GM15510 (cell line): ENCODE measurements around the gene TRAPPC10.

Experiments used
- POLR2A ChIP-seq: IDR thresholded peaks from 3 replicates; pipeline ENCODE4 v1.6.1; 2011; ENCODE audit warnings: borderline replicate concordance; ENCODE audit not compliant: insufficient read length; ENCODE audit errors: extremely low read depth

TRAPPC10 gene, protein sequence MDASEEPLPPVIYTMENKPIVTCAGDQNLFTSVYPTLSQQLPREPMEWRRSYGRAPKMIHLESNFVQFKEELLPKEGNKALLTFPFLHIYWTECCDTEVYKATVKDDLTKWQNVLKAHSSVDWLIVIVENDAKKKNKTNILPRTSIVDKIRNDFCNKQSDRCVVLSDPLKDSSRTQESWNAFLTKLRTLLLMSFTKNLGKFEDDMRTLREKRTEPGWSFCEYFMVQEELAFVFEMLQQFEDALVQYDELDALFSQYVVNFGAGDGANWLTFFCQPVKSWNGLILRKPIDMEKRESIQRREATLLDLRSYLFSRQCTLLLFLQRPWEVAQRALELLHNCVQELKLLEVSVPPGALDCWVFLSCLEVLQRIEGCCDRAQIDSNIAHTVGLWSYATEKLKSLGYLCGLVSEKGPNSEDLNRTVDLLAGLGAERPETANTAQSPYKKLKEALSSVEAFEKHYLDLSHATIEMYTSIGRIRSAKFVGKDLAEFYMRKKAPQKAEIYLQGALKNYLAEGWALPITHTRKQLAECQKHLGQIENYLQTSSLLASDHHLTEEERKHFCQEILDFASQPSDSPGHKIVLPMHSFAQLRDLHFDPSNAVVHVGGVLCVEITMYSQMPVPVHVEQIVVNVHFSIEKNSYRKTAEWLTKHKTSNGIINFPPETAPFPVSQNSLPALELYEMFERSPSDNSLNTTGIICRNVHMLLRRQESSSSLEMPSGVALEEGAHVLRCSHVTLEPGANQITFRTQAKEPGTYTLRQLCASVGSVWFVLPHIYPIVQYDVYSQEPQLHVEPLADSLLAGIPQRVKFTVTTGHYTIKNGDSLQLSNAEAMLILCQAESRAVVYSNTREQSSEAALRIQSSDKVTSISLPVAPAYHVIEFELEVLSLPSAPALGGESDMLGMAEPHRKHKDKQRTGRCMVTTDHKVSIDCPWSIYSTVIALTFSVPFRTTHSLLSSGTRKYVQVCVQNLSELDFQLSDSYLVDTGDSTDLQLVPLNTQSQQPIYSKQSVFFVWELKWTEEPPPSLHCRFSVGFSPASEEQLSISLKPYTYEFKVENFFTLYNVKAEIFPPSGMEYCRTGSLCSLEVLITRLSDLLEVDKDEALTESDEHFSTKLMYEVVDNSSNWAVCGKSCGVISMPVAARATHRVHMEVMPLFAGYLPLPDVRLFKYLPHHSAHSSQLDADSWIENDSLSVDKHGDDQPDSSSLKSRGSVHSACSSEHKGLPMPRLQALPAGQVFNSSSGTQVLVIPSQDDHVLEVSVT

DNA sequence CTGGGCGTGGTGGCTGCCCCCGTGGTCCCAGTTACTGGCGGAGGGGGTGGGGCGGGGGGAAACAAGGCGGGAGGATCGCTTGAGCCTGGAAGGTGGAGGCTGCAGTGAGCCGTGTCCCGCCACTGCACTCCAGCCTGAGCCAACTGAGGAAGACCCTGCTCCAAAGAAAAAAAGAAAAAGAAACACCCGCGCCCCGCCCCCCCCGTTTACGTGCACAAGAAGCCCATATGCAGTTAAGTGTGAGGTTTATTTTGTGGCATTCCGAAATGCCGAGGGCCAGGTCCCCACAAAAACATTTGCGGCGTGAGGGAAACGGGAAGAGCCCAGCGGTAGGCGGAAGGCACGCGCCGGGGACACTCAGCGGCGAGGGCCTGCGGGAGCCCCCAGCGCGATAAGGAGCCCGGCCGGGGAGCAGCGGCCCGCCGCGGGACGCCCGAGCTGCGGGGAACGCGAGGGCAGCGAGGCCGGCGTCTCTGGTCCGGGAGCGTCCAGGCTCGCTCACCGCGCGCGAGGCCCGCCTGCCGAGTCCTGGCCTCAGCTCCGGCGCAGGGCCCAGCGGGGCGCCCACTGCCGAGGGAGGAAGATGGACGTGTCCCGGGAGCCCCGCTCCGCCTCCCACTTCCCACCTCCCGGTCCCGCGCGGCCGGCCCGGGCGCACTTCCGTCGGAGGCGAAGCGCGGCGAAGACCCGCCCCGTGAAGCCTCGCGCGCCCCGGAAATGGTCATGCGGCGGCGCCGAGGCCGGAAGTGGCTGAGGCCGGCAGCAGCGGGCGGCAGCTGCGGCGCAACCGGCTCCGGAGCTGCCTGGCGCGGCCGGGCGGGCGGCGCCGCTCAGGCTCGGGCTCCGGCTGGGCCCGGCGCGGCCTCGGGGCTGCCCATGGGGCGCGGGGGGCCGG is at the start of gene TRAPPC10:
TRAPPC10 (plus strand) TSS at position 731 of the 895 bp plus-strand sequence. CDS start 185 bp downstream, outside the sequence.
- peak; percentile 86 for TF ChIP-seq POLR2A

DNA sequence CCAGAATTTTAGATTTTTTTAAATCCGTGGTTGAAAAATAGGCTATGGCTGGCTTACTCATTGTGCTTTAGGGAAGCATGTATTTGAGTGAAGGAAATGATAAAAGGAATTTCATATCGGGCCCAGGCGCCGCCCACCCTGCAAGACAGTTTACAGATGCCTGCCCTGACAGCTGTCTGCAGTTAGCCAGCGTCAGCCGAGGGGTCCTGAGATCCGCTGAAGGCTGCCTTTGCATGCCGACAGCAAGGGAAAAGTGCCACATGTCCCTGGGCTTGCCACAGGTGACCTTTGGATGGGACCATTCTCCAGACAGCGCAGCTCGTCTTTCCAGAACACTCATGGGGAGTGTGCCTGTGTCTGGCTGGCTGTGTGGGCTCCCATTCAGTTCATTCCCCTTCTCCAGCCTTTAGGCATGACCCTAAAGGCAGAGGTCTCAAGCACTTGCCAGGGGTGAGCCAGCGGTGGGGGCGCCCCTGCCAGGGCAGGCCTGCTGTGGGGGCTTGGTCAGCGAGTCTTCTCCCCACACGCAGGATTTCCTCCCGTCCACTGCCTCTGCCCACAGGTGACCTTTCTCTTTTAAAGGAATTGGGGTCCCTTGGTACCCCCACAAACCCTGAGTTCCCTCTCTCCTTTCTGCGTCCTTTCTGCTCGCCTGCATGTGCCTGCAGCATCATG is 46.1 kb upstream of the TRAPPC10 start:
- no peak for TF ChIP-seq POLR2A

DNA sequence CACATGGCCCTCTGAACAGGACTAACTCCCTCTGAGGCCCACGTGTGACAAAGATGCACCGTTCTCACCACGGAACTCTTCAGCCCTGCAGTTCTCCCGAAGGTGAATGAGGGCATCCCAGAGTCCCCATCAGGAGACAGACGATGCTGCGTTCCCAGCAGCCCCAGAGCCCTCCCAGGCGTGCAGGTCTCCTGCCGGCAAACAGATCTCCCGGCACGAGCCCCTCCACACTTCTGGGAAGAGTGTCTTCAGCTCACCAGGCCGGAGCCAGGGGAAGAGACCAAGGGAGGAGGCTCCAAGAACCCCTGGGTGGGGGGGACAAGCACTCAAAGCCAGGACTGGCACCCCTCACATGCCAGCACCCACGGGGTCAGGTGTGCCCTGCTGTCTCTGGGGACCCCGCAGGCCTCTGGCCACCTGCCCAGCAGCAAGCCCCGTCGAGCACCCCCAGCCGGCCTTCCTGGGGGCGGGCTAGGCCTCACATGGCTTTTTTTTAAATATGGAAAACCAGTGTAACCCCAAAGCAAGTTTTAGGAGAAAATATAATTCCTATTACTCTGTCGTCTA is 45.1 kb upstream of the TRAPPC10 start:
- no peak for TF ChIP-seq POLR2A

DNA sequence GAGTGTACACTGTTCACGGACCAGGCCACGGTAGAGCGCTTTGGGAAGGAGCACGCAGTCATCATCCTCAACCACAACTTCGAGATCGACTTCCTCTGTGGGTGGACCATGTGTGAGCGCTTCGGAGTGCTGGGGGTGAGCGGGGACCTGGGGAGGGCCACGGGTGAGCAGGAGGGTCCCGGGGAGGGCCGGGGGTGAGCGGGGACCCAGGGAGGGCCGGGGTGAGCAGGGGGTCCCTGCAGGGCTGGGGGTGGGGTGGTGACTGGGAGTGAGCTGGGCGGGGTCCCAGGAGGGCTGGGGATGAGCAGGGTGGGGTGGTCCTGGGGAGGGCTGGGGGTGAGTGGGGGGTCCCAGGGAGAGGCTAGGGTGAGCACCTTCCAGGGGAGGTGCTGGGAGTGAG is 44.1 kb upstream of the TRAPPC10 start:
- no peak for TF ChIP-seq POLR2A

DNA sequence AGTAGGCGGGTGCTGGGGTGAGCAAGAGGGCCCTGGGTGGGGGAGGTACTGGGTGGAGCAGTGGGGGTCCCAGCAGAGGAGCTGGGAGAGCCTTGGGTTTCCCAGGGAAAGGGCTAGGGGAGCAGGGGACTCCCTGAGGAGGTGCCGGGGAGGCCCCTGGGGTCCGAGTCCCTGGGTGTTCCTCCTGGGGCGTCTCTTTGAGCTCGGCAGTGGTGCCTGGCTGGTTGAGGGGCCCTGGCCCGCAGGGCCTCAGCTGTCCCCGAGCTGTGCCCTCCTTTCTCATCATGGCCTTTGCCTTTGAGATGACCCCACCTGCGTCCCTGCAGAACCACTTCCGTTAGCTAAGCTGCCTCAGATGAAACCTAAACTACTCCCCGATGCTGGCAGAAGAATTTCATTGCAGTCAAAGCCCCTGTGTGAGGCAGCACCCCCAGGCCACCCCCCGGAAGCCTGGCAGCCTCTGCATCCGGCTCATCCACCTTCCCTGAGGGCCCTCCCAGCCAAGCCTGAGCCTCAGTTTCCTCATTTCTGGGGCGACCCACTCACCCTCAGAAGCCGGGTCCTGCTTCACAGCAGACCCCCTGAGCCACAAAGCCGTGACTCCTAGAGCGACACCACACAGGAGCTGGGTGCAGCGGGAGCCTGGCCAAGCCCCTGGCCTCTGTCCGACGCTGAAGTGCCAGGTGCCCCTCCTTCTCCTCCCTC is 43.5 kb upstream of the TRAPPC10 start:
- TF ChIP-seq POLR2A = no peak

DNA sequence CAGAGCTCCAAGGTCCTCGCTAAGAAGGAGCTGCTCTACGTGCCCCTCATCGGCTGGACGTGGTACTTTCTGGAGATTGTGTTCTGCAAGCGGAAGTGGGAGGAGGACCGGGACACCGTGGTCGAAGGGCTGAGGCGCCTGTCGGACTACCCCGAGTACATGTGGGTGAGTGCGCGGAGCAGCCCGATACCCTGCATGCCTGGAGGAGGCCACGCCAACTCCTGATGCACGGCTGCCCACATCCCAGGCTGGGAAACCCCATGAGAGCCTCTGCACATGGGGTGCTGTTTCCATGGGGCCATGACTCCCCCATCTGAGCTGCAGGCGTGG is 43.0 kb upstream of the TRAPPC10 start:
- TF ChIP-seq POLR2A = no peak

DNA sequence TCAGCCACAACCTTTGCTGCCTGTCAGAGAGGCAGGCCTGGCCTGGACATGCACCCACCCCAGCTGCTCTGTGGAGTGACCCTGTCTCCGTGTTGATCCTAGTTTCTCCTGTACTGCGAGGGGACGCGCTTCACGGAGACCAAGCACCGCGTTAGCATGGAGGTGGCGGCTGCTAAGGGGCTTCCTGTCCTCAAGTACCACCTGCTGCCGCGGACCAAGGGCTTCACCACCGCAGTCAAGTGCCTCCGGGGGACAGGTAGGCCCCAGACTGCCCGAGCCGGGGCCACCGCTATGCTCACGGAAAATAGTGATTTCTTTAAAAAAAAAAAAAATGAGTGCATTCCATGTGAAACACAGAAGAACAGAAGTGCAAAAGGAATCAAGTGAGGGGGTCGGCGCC is 41.6 kb upstream of the TRAPPC10 start:
- TF ChIP-seq POLR2A = no peak

DNA sequence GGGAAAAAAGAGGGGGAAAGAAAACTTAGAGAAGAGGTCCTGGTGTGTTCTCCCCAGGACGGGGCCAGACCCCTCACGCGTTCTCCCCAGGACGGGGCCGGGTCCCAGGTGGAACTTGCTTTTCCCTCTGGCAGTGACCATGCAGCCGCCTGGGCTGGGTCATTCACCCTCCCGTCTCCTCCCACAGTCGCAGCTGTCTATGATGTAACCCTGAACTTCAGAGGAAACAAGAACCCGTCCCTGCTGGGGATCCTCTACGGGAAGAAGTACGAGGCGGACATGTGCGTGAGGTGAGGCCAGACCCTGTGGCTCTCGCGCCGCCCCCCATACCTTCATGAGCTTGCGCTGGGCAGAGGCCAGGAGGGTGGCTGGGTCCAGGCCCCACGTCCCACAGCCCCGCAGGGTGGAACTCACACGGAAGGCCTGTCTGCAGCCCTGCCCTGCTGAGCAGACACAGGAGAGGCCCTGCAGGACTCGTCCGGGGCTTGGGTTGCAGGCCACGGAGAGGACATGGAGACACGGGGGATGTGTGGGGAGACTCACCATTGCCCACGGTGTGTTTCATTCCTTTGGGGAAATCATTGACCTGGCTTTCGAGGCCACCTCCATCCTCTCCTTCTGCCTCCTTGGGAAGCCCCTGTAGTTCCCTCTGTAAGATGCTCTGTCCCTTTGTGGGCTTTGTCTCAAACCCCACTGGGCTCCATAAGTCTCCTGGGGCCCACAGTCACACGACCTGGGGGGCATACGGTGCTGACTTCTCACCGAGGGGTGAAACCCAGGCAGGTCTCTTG is 40.7 kb upstream of the TRAPPC10 start:
- TF ChIP-seq POLR2A = no peak

DNA sequence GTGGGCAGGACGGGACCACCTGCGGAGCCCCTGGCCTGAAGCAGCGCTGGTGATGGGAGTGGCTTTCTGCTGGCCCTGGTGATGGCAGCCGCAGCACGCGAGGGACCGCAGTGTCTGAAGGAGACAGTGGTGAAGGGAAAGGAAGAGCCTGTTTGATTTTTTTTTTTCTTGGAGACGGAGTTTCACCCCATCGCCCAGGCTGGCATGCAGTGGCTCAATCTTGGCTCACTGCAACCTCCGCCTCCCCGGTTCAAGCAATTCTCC is 40.2 kb upstream of the TRAPPC10 start:
- TF ChIP-seq POLR2A = no peak

DNA sequence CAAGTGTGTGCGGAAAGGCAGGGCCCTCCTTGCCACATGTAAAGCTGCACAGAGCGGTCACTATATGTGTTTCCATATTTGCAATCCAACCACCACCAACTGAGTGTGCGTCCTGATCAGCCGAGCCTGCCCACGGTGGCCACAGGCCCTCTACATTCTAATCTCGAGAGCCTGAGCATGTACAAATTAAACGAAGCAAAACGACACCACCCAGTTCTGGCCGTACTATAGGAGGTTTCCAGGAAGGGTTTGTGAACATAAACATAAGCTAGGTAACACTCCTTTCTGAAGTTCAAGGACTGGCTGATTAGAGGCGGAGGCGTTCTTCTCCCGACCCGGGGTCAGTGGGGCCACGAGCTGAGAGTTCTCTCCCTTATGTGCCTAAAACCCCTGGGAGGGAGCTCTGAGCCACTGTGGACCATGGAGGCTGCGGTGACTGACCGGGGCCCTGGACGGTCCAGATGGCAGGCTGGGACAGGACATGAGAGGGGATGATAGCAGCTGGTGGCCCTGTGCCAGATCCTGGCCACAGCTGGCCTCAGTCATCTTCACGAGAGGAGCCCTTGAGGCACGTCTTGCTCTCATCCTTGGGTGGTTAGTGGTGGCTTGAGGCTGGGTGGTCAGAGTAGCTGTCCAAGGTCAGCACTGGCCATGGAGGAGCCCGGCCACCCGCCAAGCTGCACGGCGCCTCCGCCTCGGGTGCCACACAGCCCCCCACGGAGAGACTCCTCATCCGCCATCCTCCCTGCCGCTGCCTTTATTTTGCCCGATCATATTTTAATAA is 39.1 kb upstream of the TRAPPC10 start:
- no peak for TF ChIP-seq POLR2A

DNA sequence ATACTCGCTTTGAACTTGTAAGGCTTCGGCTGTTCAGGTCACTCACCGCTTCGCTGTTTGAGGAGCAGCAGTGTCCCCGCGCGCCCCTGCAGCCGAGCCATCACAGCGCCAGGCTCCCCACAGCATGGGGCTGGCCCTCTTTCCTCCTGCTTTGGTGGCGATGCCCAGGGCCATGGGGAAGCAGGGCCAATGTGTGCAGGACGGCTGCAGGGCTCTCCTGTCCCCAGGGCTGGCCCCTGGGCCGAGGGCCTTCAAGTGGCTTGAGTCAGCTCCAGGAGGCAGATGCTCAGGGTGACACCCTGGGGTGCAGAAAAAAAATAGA is 38.5 kb upstream of the TRAPPC10 start:
- TF ChIP-seq POLR2A = no peak
